HG03469 (cell line): Measurements from ENCODE around the gene MBLAC2.
A peak's percentile ranks its signal among the peaks of the same experiment; 100 is the strongest.

Experiments
- ATAC-seq: cut with Tn5 transposase; IDR thresholded peaks from one replicate; pipeline ENCODE4 v1.9.1; 2021; ENCODE audit warnings: mild to moderate bottlenecking, moderate library complexity, moderate number of reproducible peaks; ENCODE audit not compliant: unreplicated experiment

Gene MBLAC2

DNA sequence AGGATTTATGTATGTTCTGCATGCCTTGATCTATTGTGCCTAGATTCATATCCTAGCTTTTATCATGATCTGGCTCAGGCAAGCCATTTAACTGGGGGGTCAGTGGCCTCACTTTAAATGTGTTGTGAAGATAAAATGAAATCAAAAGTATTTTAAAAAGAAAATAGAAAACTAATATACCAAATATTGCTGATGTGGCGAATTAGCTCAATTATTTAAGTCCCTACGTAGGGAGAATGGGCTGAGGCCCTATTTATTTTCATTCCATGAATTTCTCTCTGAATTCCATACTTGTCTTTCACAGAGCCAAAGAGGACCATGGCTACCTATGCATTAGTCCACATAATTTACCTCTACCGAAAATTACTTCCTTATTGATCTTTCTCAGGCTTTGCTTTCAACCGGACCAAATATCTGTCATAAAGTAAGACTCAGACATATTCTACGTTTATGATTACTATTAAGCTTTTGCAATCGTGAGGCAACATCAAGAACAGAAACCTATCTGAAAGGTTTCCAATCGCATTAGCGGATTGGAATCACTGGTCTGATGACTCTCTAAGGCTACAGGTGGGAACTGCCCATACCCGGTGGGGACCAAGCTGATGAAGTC, 1.7 kb downstream of the MBLAC2 start:
- no peak for ATAC-seq

DNA sequence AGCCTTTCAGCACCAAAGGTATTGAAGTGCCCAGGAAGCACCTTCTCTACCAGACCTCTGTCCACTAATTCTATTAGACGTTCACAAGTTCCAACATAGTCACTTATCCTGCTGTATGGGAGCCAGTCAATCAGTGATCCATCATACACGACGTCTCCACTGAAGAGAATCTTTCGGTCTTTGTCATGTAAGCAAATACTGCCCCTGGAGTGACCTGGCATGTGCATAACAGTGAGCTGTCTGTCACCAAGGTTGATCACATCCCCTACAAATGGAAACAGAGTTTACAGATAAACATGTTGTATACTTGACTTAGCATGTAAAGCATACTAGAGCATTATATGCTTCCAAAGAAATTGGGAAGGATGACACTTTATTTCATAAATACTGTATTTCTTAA, 13.3 kb downstream of the MBLAC2 start:
- ATAC-seq = no peak

DNA sequence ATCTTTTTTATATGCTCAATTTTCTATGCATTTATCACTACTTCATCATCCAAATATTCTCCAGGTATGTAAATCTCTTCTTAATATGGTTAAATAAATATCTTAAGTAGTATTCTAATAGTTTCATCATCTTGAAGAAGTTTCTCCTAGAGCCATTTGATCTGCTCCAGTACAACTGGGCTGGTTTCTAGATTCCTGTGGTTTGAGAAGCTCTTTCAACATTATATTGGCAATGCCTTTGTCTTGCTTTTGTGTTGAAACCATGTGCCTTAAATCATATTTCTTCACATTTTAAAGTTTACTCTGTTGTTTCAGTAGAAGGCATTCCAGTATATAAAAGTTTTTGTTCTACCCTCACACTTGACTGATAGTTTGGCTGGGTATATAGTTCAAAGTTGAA, 27.6 kb downstream of the MBLAC2 start:
- ATAC-seq = no peak

DNA sequence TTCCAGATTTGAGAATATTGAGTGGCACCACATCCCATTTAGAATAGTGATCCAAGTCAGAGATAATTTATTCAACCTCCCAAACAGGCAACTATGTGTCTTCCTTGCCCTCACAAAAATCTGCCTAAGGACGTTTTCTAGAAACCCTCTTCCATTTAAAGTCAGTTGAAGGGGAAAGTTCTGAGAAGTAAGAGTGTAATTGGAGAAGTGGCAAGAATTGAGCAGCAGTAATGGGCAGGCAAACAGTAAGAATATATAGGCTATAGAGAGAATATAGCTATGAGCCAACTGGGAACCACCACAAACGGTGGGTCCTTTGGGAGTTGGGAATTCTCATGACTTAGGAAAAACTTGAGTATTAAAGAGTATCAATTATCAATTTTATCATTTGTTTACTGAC, 33.9 kb downstream of the MBLAC2 start:
- no peak for ATAC-seq

DNA sequence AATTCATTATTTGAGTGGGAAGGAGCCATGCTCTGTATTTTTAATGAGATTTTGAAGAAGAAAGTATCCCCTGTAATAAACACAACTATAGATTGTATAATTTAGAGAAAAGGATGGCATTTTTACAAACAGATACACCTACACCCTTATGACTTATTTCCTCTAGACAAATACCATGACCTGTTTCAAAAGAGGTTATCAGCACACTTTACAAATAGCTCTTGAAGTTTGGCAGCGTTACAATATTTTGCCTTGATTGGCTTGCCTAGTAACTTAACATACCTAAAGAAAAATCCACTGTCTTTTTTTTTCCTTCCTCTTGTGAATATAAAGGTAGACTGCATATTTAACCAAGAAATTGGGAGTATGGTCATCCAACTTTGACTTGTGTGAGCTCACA, 36.5 kb downstream of the MBLAC2 start:
- ATAC-seq = no peak

DNA sequence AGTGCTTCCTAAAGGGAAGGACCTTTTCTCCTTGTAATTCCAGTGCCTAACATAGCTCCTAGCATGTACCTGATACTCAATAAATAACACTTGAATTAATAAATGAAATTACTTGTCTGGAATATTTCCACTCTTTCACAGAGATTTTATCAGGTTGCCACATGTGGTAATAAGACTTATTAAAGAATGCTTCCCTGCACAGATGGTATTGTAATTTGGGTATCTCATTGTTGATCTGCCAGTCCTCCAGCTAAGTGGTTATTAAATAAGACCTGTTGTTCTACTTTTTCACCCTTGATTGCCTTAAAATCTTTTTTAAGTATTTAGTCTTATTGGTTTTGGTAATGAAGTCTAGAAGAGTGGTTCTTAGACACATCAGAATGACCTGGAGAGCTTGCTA, 36.9 kb downstream of the MBLAC2 start:
- ATAC-seq = no peak

DNA sequence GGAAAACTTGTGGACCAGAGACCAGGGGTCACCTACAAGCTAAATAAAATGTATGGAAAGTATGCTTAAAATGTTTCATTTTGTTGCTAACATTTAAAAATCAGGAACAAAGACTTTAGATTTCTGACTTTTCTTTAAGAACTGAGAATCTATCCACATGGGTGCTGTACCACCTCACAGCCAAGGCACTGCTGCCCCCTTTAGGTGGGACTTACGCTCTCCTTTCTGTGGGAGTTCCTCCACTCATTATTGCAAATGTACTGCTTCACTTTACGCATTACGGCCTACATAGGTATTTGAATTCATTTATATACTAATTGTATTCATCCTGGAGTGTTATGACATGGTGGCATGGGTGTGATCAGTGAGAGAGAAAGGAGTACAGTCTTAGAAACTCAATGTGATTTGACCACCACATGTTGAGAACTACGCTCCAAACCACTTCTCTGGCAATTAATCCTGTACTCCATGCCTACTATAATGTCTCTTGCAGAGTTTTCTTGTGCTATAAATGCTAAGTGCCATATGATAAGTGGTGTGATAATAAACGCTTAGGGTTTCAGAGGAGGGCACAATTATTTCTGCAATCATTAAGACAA, 40.4 kb downstream of the MBLAC2 start:
- no peak for ATAC-seq

DNA sequence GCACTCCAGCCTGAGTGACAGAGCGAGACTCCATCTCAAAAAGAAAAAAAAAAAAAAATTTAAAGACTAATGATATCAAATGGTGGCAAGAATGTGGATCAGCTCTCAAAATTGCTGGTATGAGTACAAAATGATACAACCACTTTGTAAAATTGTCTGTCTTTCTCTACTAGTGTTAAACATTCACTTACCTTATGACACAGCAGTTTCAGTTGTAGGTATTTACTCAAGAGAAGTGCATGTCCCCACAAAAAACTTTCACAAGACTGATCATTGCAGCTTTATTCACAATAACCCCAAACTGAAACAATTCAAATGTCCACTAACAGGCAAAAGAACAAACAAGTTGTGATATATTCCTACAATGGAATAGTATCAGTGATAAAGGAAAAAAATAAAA, 50.3 kb downstream of the MBLAC2 start:
- ATAC-seq = no peak

DNA sequence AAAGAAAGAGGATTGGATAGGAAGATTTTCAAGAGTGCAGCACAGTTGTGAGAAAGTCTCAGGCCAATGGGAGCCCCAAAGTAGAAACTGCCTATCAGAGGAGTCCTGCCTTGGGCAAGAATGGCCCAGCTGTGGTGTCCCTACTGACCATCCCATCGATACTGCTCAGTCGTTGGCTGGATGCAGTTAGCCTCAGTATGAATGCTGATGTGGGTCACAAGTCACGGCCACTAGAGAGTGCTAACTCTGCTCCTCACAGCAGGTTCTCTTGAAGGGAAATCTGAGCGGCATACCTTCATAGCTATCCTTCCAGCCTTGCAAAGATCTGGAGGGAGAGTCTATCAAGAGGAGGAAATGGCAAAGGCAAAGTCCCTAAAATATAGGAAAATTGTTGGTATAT, 53.4 kb downstream of the MBLAC2 start:
- ATAC-seq = no peak

DNA sequence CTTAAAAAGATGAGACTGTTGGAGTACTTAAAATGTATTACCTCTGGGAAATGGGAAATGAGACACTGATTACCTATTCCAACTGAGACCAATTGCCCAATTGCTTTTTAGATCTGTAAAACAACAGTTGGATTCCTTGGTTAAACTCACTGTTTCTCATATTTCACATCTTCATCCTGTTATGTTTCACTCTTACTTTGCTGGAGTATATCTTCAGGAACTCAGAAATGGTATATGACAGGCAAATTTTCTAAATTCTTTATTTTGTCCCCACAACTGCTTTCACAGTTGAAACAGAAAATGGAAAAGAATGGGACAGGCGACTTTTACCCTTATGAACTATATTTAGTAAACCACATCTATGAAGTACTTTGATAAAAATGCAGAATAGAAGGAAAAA, 56.4 kb downstream of the MBLAC2 start:
- ATAC-seq = no peak

DNA sequence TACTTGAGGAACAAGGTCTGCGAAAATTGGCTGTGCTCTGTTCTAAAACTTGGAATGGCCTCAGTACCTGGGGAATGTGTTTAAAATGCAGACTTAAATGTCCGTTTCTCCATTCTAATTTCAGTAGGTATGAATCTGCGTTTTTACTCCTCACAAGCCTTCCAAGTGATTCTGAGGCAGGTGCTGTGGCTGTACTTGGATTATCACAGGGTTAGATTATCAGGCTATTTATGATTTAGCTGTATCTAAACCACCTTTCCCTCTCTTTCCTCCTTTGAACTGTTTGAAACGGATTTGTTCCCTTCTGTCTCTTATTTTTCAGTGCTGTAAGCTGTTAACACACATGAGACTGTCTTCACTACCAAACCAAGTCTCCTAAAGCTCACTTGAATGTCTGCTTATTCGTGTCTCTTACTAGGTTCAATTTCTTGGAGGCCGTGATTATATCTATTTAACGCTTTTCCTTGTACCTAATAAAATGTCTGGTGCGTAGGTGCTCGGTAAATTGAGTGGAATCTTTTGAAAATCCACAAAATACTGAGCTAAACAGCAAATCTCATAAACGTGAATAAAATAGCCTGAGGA, 64.3 kb downstream of the MBLAC2 start:
- ATAC-seq = no peak

DNA sequence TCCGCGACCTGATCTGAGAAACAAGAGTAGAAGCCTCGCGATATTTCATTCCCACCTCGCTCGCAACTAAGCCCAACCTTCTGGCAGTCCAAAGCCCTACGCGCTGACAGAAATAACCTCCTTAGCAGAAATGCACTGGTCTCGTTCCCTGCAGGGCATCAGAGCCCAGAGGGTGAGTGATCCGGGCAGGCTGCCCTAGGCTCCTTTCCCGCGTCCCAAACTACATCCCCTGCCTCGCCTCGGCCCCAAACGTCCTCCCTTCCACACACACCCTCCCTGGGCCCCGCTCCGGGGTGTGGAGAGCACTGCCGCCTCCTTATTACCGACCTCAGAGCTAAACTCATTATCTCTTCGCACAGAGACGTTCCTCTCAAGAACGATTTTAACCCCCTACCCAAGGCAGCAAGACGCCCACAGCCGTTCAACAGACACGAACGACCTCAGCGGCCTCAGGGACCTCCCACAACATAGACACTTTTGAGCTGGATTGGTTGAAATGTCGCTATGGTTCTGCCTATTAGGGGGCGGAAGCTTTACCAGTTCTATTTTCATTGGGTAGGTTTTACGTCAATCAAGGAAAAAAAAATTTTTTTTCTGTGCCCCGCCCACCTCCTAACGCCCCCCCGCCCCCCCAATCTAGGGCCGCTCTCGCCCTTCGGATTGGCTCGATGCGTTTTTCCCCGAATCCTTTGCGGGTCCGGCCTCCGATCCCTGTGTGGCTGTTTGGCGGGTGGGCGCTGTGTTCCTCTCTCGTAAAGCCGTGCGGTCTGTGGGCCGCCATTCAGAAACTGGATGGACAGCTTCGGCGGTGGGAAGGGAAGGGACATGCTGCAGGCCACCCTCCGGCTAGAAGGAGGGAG, 65.0 kb downstream of the MBLAC2 start, which contains the start of gene CETN3:
CETN3 (minus strand) TSS at position 439 of the 860 bp plus-strand sequence; CDS start at position 344, 95 bp downstream.
- peak; percentile 93 for ATAC-seq

DNA sequence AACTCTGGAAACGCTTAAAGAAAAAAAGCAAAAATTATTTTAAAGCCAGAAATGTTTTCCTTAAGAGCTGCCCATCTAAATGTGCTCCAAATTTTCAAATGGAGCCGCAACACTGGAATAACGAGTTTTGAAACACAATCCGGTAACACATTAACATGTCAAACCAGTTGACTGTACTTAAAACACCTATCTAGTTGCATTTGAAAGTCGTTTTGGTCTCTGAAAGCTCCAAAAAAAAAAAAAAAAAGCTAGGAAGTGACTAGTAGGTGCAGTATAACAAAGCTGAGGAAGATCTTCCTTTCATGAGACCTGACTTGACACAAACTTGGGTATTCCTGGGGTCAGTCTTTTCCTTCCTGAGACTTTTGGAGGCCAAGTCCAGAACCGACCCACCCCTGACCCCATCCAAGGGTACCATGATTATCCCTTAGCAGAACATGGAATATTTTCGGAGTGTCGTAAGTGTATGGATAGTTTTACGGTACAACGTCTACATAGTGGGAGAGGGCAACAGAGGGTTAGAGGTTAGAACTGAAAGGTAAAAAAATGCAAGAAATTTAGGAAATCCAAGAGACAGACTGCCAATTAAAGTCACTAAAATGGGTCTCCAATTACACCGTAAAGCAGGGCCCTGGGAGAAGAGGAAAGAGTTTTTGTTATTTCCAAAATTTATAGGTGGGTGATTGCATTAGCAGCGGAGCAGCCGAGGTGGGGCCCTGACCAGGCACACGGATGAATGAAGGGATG, 65.8 kb downstream of the MBLAC2 start:
- no peak for ATAC-seq
